Measurements from ENCODE around the gene CACNA1A.

- no peak for TF ChIP-seq CTCF (conservative IDR thresholded peaks at IDR 0.05; ENCODE audit: low read length)
- TF ChIP-seq EZH2phosphoT487 (IDR thresholded peaks at IDR 0.05; ENCODE audit: borderline replicate concordance, low read depth, low read length): no peak
Observed at GRCh38 chr19:13286195-13286985, 219.9 kb downstream of the CACNA1A start.
